IMR-90 (cell line): ENCODE measurements around the gene OLFM3. TPM values are rescaled to one million over a fixed set of nuclear protein-coding genes. Genes with fewer than 3 reads are reported as not detected.

Experiments used
- ATAC-seq: fragments of 200-7000 bp; cut with Tn5 transposase; 2 replicates; pipeline ENCODE4 v1.9.1; 2020; ENCODE audit warnings: low read depth, mild to moderate bottlenecking, moderate library complexity
- BruUV-seq: library from RNA; stranded (reverse); fragments of 400-500 nt; replicated peaks from 2 replicates; lab custom pipeline; 2021; lab: Mats Ljungman, UMichigan
- CTCF ChIA-PET: fragments of 300-600 bp; formaldehyde crosslinking; extraction: SDS; loops from one replicate; lab custom pipeline; 2021; ENCODE audit warnings: antibody characterized with exemption; lab: Yijun Ruan, JAX
- POLR2A ChIA-PET: fragments of 300-600 bp; sonication (Branson Sonifier 250); formaldehyde crosslinking; loops from one replicate; lab custom pipeline; 2022; ENCODE audit warnings: antibody characterized with exemption; ENCODE audit not compliant: unreplicated experiment; lab: Charles Lee
- DNase-seq: peaks from one replicate; pipeline ENCODE4 v3.0.0; 2013
- H2AFZ ChIP-seq: replicated peaks from 2 replicates; pipeline ENCODE3; 2013; ENCODE audit warnings: low read length, mild to moderate bottlenecking; ENCODE audit not compliant: poor library complexity
- H2AK5ac ChIP-seq: 2 replicates; pipeline ENCODE4 v1.6.1; 2013; ENCODE audit warnings: low read depth, low read length, inconsistent platforms
- H2AK9ac ChIP-seq: replicated peaks from 2 replicates; pipeline ENCODE3; 2013; ENCODE audit warnings: mild to moderate bottlenecking, low read depth, low read length, moderate library complexity; ENCODE audit not compliant: poor library complexity
- H2BK120ac ChIP-seq: 2 replicates; pipeline ENCODE4 v1.6.1; 2013; ENCODE audit warnings: low read depth, low read length, inconsistent platforms
- H2BK15ac ChIP-seq: 3 replicates; pipeline ENCODE4 v1.6.1; 2013; ENCODE audit warnings: low read depth, low read length, inconsistent platforms
- H2BK20ac ChIP-seq: 2 replicates; pipeline ENCODE4 v1.6.1; 2013; ENCODE audit warnings: low read depth, mild to moderate bottlenecking, inconsistent platforms, low read length, moderate library complexity
- H2BK5ac ChIP-seq: 2 replicates; pipeline ENCODE4 v1.6.1; 2013; ENCODE audit warnings: mild to moderate bottlenecking, low read depth, low read length, inconsistent platforms; ENCODE audit not compliant: poor library complexity, severe bottlenecking
- H3K14ac ChIP-seq: replicated peaks from 2 replicates; pipeline ENCODE4 v1.6.1; 2013; ENCODE audit warnings: low read depth, low read length, inconsistent platforms
- H3K18ac ChIP-seq: 2 replicates; pipeline ENCODE4 v1.6.1; 2013; ENCODE audit warnings: low read depth, low read length, control low read depth
- H3K23ac ChIP-seq: 2 replicates; pipeline ENCODE4 v1.6.1; 2013; ENCODE audit warnings: low read depth, low read length, inconsistent platforms
- H3K27ac ChIP-seq: 2 replicates; pipeline ENCODE4 v1.5.1; 2013; ENCODE audit warnings: mild to moderate bottlenecking, control low read depth, low read length; ENCODE audit not compliant: insufficient read depth
- H3K27me3 ChIP-seq: 2 replicates; pipeline ENCODE4 v1.6.1; 2013; ENCODE audit warnings: low read length; ENCODE audit not compliant: control insufficient read depth, insufficient read depth
- H3K36me3 ChIP-seq: 2 replicates; pipeline ENCODE4 v1.6.1; 2013; ENCODE audit warnings: low read length, mixed read lengths; ENCODE audit not compliant: control insufficient read depth, insufficient read depth
- H3K4ac ChIP-seq: 2 replicates; pipeline ENCODE4 v1.6.1; 2013; ENCODE audit warnings: low read depth, low read length, inconsistent platforms
- H3K4me1 ChIP-seq: 2 replicates; pipeline ENCODE4 v1.6.1; 2013; ENCODE audit warnings: low read length, mixed read lengths; ENCODE audit not compliant: control insufficient read depth, insufficient read depth
- H3K4me2 ChIP-seq: 2 replicates; pipeline ENCODE4 v1.6.1; 2013; ENCODE audit warnings: low read depth, mild to moderate bottlenecking, control low read depth, low read length, moderate library complexity
- H3K4me3 ChIP-seq: 2 replicates; pipeline ENCODE4 v1.5.1; 2013; ENCODE audit warnings: low read depth, mild to moderate bottlenecking, control low read depth, low read length, moderate library complexity; ENCODE audit not compliant: insufficient read depth
- H3K56ac ChIP-seq: 2 replicates; pipeline ENCODE4 v1.6.1; 2013; ENCODE audit warnings: low read length, inconsistent platforms; ENCODE audit not compliant: insufficient read depth; ENCODE audit errors: extremely low read depth
- H3K79me1 ChIP-seq, 2 experiments: 2 replicates each; pipeline ENCODE4 v1.6.1; 2013; ENCODE audit warnings: low read length in 2 of 2, inconsistent platforms in 1 of 2, low read depth in 1 of 2
- H3K9ac ChIP-seq: 2 replicates; pipeline ENCODE4 v1.6.1; 2013; ENCODE audit warnings: low read depth, low read length, control low read depth
- H3K9me1 ChIP-seq: 2 replicates; pipeline ENCODE4 v1.6.1; 2013; ENCODE audit warnings: low read length, inconsistent platforms; ENCODE audit not compliant: insufficient read depth
- H3K9me3 ChIP-seq: 2 replicates; pipeline ENCODE4 v1.6.1; 2013; ENCODE audit warnings: low read length; ENCODE audit not compliant: control insufficient read depth, insufficient read depth
- H4K20me1 ChIP-seq: 2 replicates; pipeline ENCODE4 v1.6.1; 2013; ENCODE audit warnings: low read length, inconsistent platforms; ENCODE audit not compliant: insufficient read depth
- H4K5ac ChIP-seq: 2 replicates; pipeline ENCODE4 v1.6.1; 2013; ENCODE audit warnings: mild to moderate bottlenecking, low read depth, low read length, control low read depth
- H4K8ac ChIP-seq, 2 experiments: 2 replicates each; pipeline ENCODE4 v1.6.1; 2013; ENCODE audit warnings: low read depth in 2 of 2, low read length in 2 of 2, control low read depth in 1 of 2, inconsistent platforms in 1 of 2
- H4K91ac ChIP-seq: 2 replicates; pipeline ENCODE4 v1.6.1; 2013; ENCODE audit warnings: low read depth, low read length, inconsistent platforms; ENCODE audit not compliant: insufficient read depth
- MAZ ChIP-seq: IDR thresholded peaks from 2 replicates; pipeline ENCODE4 v1.6.1; 2012; ENCODE audit warnings: low read depth, mild to moderate bottlenecking, low read length, improper control_type of control experiment, moderate library complexity, borderline replicate concordance
- MXI1 ChIP-seq: IDR thresholded peaks from 2 replicates; pipeline ENCODE4 v1.6.1; 2012; ENCODE audit warnings: low read depth, mild to moderate bottlenecking, low read length, moderate library complexity, borderline replicate concordance
- WGBS, 2 experiments: methylation state at CpG; one replicate each; pipeline versions ENCODE4 v1.1.5 to v1.1.7; 2013; ENCODE audit warnings: missing lambda C conversion rate in 2 of 2; ENCODE audit not compliant: insufficient read length in 1 of 2; ENCODE audit errors: extremely low coverage in 2 of 2; 5-methylcytosine and 5-hydroxymethylcytosine counted together
- dilution Hi-C: fragments of 300-500 bp; cut with HindIII; formaldehyde crosslinking; loops from one replicate; pipeline ENCODE4 v1.14.3; 2018; ENCODE audit warnings: low sequenced_read_pairs; ENCODE audit not compliant: unreplicated experiment
- in situ Hi-C: fragments of 300-500 bp; cut with MboI; formaldehyde crosslinking; loops from 3 replicates; pipeline ENCODE4 v1.14.3; 2019; ENCODE audit warnings: low sequenced_read_pairs, inconsistent platforms, mixed read lengths
- intact Hi-C: fragments of 100-400 bp; cut with micrococcal nuclease; formaldehyde crosslinking; loops from 2 replicates; pipeline ENCODE4 v1.10.0; 2022
- polyA plus RNA-seq, 3 experiments: library from polyadenylated mRNA; depleted of rRNA; stranded (reverse); fragments of >200 nt; gene quantifications; 2 replicates each; pipeline ENCODE4 v1.2.3, GENCODE V29; 2012; ENCODE audit warnings: low replicate concordance in 1 of 3
- total RNA-seq: library from RNA; depleted of rRNA; stranded (reverse); fragments of >200 nt; gene quantifications from 2 replicates; pipeline ENCODE4 v1.2.3, GENCODE V29; 2012

The OLFM3 gene
- total and polyA plus RNA-seq, 2 of the 4 experiments (the other 2 are of a cell fraction): not detected

- H3K9me1 ChIP-seq: no peaks in the 10 kb centered on the region
- ATAC-seq (no peak), DNase-seq (no peak)
- ChIA-PET POLR2A (no interaction called here), CTCF (no interaction called here)
- H3K18ac ChIP-seq: no peak overlapping the region
- no peak overlapping the region for H2BK5ac ChIP-seq
- H4K91ac ChIP-seq: no peak overlapping the region
- in situ Hi-C loops: no loop called here
- no peak overlapping the region for H2AFZ ChIP-seq
- H3K4me2 ChIP-seq: no peak overlapping the region
- H4K5ac ChIP-seq: no peak overlapping the region
- no peak overlapping the region for H3K27ac ChIP-seq
- H2BK20ac ChIP-seq: no peak overlapping the region
- H3K4ac ChIP-seq: no peak overlapping the region
- no peaks in the 10 kb centered on the region for H3K9me3 ChIP-seq
- dilution Hi-C loops: no loop called here
- H4K20me1 ChIP-seq: no peaks in the 10 kb centered on the region
- H2BK15ac ChIP-seq: no peak overlapping the region
- H2AK5ac ChIP-seq: no peak overlapping the region
- WGBS, 2 experiments: 67% methylated on average over 1 of the region's 2 CpGs; no CpG with 5 or more reads in 1 of the 2 experiments
- intact Hi-C loops: no loop called here
- no peak for TF ChIP-seq MXI1
- no peak for TF ChIP-seq MAZ
- H3K14ac ChIP-seq: no peak overlapping the region
- BruUV-seq: no TSS peak
- no peaks in the 10 kb centered on the region for H3K79me1 ChIP-seq
- no peak overlapping the region for H2BK120ac ChIP-seq
- H3K56ac ChIP-seq: no peak overlapping the region
- no peak overlapping the region for H2AK9ac ChIP-seq
- no peak overlapping the region for H3K4me3 ChIP-seq
- H3K36me3 ChIP-seq: no peaks in the 10 kb centered on the region
- H3K4me1 ChIP-seq: no peaks in the 10 kb centered on the region
- H3K23ac ChIP-seq: no peak overlapping the region
- H3K9ac ChIP-seq: no peak overlapping the region
- H4K8ac ChIP-seq: no peak overlapping the region
- no peaks in the 10 kb centered on the region for H3K27me3 ChIP-seq
These were observed 91.4 kb downstream of the OLFM3 start for GRCh38 chr1:101905283-101905835.
